ENCODE data around the gene MAP3K13. TPM values are rescaled to one million over a fixed set of nuclear protein-coding genes. Genes with fewer than 3 reads are reported as not detected.

The MAP3K13 gene
- total and polyA plus RNA-seq, 2 of the 13 experiments (the other 11 are each of a cell fraction or from before 2014, with no cell fraction given): 24.2 to 26.5 TPM

DNA sequence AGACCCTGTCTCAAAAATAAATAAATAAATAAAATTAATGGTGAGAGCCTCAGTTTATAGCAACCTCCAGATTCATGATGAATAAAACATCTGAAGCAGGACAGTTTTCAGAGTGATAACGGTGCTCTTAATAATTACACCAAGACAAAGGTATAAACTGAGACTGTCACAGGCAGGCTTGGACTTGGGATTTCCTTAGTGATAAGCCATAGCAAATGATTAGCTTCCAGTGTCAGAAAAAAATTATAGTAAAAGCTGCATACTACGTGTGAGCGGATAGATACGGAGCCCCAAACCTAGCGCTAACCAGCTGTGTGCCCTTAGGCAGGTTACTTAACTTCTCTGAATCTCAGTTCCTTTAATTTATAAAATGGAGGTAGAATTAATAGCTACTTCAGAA is 167.9 kb downstream of the MAP3K13 start (continued):
- TF ChIP-seq, protein P1, sequence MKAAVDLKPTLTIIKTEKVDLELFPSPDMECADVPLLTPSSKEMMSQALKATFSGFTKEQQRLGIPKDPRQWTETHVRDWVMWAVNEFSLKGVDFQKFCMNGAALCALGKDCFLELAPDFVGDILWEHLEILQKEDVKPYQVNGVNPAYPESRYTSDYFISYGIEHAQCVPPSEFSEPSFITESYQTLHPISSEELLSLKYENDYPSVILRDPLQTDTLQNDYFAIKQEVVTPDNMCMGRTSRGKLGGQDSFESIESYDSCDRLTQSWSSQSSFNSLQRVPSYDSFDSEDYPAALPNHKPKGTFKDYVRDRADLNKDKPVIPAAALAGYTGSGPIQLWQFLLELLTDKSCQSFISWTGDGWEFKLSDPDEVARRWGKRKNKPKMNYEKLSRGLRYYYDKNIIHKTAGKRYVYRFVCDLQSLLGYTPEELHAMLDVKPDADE (CRISPR knock-in tag; IDR thresholded peaks at IDR 0.05): no peak

DNA sequence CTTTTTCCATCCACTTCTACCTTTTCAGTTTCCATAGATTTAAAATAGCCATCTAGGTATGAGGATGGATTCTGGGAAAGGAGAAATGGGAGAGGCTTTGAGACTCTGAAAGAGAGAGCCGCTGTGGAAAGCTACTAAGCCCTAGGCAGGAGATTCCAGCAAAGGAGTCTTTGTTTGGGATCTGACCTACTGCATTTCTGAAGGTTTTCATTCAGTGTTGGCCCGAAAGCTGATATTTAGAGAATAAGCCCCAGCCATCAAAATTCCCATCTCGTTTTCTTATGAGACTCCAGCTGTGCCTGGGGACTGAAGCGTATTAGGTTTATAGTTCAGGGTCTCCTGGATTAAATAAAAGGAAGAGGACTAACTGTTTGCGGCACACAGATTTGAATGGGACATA is 170.0 kb downstream of the MAP3K13 start:
- Histone ChIP-seq H3K4me2 (ENCODE audit: low read depth, low read length) (no peak overlapping the region), H3K36me3 (replicated peaks in 1 of 2; ENCODE audit: control insufficient read depth in 1 of 2, insufficient read depth in 2 of 2, low read length in 2 of 2) (no peaks in the 10 kb centered on the region), H3K9me3 (ENCODE audit: low read length) (no peaks in the 10 kb centered on the region), H3K27ac (ENCODE audit: extremely low read length, insufficient read depth, low read length) (no peak overlapping the region), H2AFZ (ENCODE audit: low read length) (no peak overlapping the region), H3K27me3 (ENCODE audit: control insufficient read depth in 1 of 2, insufficient read depth in 2 of 2, low read length in 2 of 2) (no peaks in the 10 kb centered on the region), H3K4me1 (ENCODE audit: insufficient read depth, low read length) (peaks cover 11% of the 10 kb centered on the region; the same call in 1 of the 2 replicates), H4K20me1 (ENCODE audit: insufficient read depth, low read length) (no peaks in the 10 kb centered on the region), H3K4me3 (replicated peaks in 1 of 3; ENCODE audit: insufficient read depth in 1 of 3, low read depth in 2 of 3, low read length in 3 of 3) (no peak overlapping the region), H3K79me2 (ENCODE audit: insufficient read depth, low read length) (no peaks in the 10 kb centered on the region), H3K9ac (ENCODE audit: insufficient read depth, low read depth, low read length) (no peak overlapping the region)
- ChIA-PET POLR2A (no interaction called here), CTCF (ENCODE audit: low intra/inter-chr PET ratio, low total read pairs) (no interaction called here)
- TF ChIP-seq, protein P2, sequence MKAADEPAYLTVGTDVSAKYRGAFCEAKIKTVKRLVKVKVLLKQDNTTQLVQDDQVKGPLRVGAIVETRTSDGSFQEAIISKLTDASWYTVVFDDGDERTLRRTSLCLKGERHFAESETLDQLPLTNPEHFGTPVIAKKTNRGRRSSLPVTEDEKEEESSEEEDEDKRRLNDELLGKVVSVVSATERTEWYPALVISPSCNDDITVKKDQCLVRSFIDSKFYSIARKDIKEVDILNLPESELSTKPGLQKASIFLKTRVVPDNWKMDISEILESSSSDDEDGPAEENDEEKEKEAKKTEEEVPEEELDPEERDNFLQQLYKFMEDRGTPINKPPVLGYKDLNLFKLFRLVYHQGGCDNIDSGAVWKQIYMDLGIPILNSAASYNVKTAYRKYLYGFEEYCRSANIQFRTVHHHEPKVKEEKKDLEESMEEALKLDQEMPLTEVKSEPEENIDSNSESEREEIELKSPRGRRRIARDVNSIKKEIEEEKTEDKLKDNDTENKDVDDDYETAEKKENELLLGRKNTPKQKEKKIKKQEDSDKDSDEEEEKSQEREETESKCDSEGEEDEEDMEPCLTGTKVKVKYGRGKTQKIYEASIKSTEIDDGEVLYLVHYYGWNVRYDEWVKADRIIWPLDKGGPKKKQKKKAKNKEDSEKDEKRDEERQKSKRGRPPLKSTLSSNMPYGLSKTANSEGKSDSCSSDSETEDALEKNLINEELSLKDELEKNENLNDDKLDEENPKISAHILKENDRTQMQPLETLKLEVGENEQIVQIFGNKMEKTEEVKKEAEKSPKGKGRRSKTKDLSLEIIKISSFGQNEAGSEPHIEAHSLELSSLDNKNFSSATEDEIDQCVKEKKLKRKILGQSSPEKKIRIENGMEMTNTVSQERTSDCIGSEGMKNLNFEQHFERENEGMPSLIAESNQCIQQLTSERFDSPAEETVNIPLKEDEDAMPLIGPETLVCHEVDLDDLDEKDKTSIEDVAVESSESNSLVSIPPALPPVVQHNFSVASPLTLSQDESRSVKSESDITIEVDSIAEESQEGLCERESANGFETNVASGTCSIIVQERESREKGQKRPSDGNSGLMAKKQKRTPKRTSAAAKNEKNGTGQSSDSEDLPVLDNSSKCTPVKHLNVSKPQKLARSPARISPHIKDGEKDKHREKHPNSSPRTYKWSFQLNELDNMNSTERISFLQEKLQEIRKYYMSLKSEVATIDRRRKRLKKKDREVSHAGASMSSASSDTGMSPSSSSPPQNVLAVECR (CRISPR knock-in tag; IDR thresholded peaks at IDR 0.05; ENCODE audit: borderline replicate concordance): no peak
- TF ChIP-seq ZNF552 (CRISPR knock-in tag; IDR thresholded peaks at IDR 0.05; ENCODE audit: borderline replicate concordance) (no peak), NAIF1 (CRISPR knock-in tag; IDR thresholded peaks at IDR 0.05; ENCODE audit: borderline replicate concordance) (no peak), TEAD3 (CRISPR knock-in tag; optimal IDR thresholded peaks at IDR 0.05; ENCODE audit: borderline replicate concordance) (no peak)
- TF ChIP-seq, protein P3, sequence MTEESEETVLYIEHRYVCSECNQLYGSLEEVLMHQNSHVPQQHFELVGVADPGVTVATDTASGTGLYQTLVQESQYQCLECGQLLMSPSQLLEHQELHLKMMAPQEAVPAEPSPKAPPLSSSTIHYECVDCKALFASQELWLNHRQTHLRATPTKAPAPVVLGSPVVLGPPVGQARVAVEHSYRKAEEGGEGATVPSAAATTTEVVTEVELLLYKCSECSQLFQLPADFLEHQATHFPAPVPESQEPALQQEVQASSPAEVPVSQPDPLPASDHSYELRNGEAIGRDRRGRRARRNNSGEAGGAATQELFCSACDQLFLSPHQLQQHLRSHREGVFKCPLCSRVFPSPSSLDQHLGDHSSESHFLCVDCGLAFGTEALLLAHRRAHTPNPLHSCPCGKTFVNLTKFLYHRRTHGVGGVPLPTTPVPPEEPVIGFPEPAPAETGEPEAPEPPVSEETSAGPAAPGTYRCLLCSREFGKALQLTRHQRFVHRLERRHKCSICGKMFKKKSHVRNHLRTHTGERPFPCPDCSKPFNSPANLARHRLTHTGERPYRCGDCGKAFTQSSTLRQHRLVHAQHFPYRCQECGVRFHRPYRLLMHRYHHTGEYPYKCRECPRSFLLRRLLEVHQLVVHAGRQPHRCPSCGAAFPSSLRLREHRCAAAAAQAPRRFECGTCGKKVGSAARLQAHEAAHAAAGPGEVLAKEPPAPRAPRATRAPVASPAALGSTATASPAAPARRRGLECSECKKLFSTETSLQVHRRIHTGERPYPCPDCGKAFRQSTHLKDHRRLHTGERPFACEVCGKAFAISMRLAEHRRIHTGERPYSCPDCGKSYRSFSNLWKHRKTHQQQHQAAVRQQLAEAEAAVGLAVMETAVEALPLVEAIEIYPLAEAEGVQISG (CRISPR knock-in tag; IDR thresholded peaks at IDR 0.05): no peak
- no TSS peak for BruUV-seq (replicated peaks)
- intact Hi-C loops (cut with micrococcal nuclease; ENCODE audit: unreplicated experiment): no loop called here
- DNase-seq (ENCODE audit: low spot score) (no peak), ATAC-seq (no peak), FAIRE-seq (no peak)
- in situ Hi-C loops (cut with HindIII; ENCODE audit: extremely low pct_ligation_motif_present, low pct_unique_long_range_greater_than_20kb): no loop called here
- 33% methylated on average over 5 of the region's 5 CpGs for WGBS (ENCODE audit: low lambda C conversion rate)

Data from HepG2 (cell line).